GM23338 (cell line): Measurements from ENCODE around the gene FLNA. TPM values are rescaled to one million over a fixed set of nuclear protein-coding genes. Genes with fewer than 3 reads are reported as not detected.

ENCODE experiments used
- ATAC-seq: fragments of 200-7000 bp; cut with Tn5 transposase; 3 replicates; pipeline ENCODE4 v1.9.1; 2020
- DNase-seq: peaks from one replicate; pipeline ENCODE4 v3.0.0-alpha.2; 2015; ENCODE audit warnings: low spot score
- H2AFZ ChIP-seq: fragments of 200-600 bp; sonication (generic); 2 replicates; pipeline ENCODE4 v1.8.0; 2016; ENCODE audit warnings: antibody characterized with exemption, mild to moderate bottlenecking, moderate library complexity
- H3F3A ChIP-seq: fragments of 200-600 bp; sonication (generic); replicated peaks from 2 replicates; pipeline ENCODE4 v1.8.0; 2017; ENCODE audit warnings: antibody characterized with exemption, mixed run types, low read depth
- H3K27ac ChIP-seq: fragments of 200-600 bp; sonication (generic); 2 replicates; pipeline ENCODE4 v1.6.1; 2016; ENCODE audit warnings: low read depth
- H3K27me3 ChIP-seq: fragments of 200-600 bp; sonication (generic); 2 replicates; pipeline ENCODE4 v1.8.0; 2016; ENCODE audit warnings: mild to moderate bottlenecking, mixed run types, moderate library complexity; ENCODE audit not compliant: insufficient read depth
- H3K36me3 ChIP-seq: fragments of 200-600 bp; sonication (generic); 2 replicates; pipeline ENCODE4 v1.8.0; 2016; ENCODE audit warnings: mild to moderate bottlenecking; ENCODE audit not compliant: insufficient read depth
- H3K4me1 ChIP-seq: fragments of 200-600 bp; sonication (generic); 2 replicates; pipeline ENCODE4 v1.8.0; 2016; ENCODE audit warnings: mild to moderate bottlenecking, moderate library complexity; ENCODE audit not compliant: insufficient read depth
- H3K4me2 ChIP-seq: fragments of 200-600 bp; sonication (generic); 2 replicates; pipeline ENCODE4 v1.7.1; 2017; ENCODE audit warnings: mixed run types
- H3K4me3 ChIP-seq: fragments of 200-600 bp; sonication (generic); 2 replicates; pipeline ENCODE4 v1.6.1; 2016; ENCODE audit warnings: mixed run types
- H3K79me2 ChIP-seq: fragments of 200-600 bp; sonication (generic); replicated peaks from 2 replicates; pipeline ENCODE4 v1.8.0; 2017; ENCODE audit warnings: mild to moderate bottlenecking; ENCODE audit not compliant: insufficient read depth
- H3K9me2 ChIP-seq: fragments of 200-600 bp; sonication (generic); 2 replicates; pipeline ENCODE4 v1.8.0; 2017; ENCODE audit not compliant: insufficient read depth
- H4K20me1 ChIP-seq: fragments of 200-600 bp; sonication (generic); replicated peaks from 2 replicates; pipeline ENCODE4 v1.8.0; 2017; ENCODE audit warnings: mild to moderate bottlenecking; ENCODE audit not compliant: insufficient read depth
- H3K27ac Mint-ChIP-seq: 2 replicates; pipeline ENCODE4 v1.8.0; 2020; ENCODE audit warnings: inconsistent platforms, mild to moderate bottlenecking, moderate library complexity, mixed read lengths
- H3K27me3 Mint-ChIP-seq: 3 replicates; pipeline ENCODE4 v1.8.0; 2022; ENCODE audit warnings: low read depth, mild to moderate bottlenecking, moderate library complexity, mixed read lengths, inconsistent platforms; ENCODE audit not compliant: insufficient read depth, poor library complexity
- H3K36me3 Mint-ChIP-seq: 3 replicates; pipeline ENCODE4 v1.8.0; 2021; ENCODE audit warnings: low read depth, mild to moderate bottlenecking, inconsistent platforms, moderate library complexity, mixed read lengths
- H3K4me1 Mint-ChIP-seq: 3 replicates; pipeline ENCODE4 v1.8.0; 2020; ENCODE audit warnings: mild to moderate bottlenecking, inconsistent platforms, mixed read lengths
- H3K4me3 Mint-ChIP-seq: 3 replicates; pipeline ENCODE4 v1.8.0; 2021; ENCODE audit warnings: moderate library complexity, mild to moderate bottlenecking, inconsistent platforms, mixed read lengths
- H3K9me3 Mint-ChIP-seq: 3 replicates; pipeline ENCODE4 v1.8.0; 2020; ENCODE audit warnings: moderate library complexity, mild to moderate bottlenecking, inconsistent platforms, mixed read lengths
- CREB1 ChIP-seq: fragments of 250-450 bp; sonication (Bioruptor Pico); IDR thresholded peaks from 2 replicates; pipeline ENCODE4 v1.5.0; 2020; ENCODE audit warnings: low read depth, mild to moderate bottlenecking, moderate library complexity
- CTCF ChIP-seq, 2 experiments: fragments of 200-600 bp in 1 of 2; sonication (generic) in 1 of 2; conservative IDR thresholded peaks; 2 replicates each; pipeline versions ENCODE4 v1.5.1 to v1.6.1; 2016 to 2017; ENCODE audit warnings: antibody characterized with exemption in 2 of 2, low read depth in 2 of 2, mild to moderate bottlenecking in 2 of 2, moderate library complexity in 1 of 2
- ETS1 ChIP-seq: IDR thresholded peaks from 2 replicates; pipeline ENCODE4 v1.6.1; 2016; ENCODE audit warnings: antibody characterized with exemption
- EZH2phosphoT487 ChIP-seq: fragments of 200-600 bp; sonication (generic); IDR thresholded peaks from one replicate; pipeline ENCODE4 v1.8.1; 2018; ENCODE audit warnings: antibody characterized with exemption; ENCODE audit not compliant: unreplicated experiment
- JUNB ChIP-seq: IDR thresholded peaks from one replicate; pipeline ENCODE4 v1.6.1; 2016; ENCODE audit warnings: antibody characterized with exemption; ENCODE audit not compliant: unreplicated experiment
- POLR2AphosphoS5 ChIP-seq: IDR thresholded peaks from 2 replicates; pipeline ENCODE4 v1.6.1; 2016; ENCODE audit warnings: antibody characterized with exemption, low read depth
- REST ChIP-seq: IDR thresholded peaks from one replicate; pipeline ENCODE4 v1.6.1; 2018; ENCODE audit warnings: antibody characterized with exemption; ENCODE audit not compliant: unreplicated experiment
- STAT1 ChIP-seq: IDR thresholded peaks from one replicate; pipeline ENCODE4 v1.6.1; 2016; ENCODE audit warnings: antibody characterized with exemption; ENCODE audit not compliant: unreplicated experiment
- ZNF331 ChIP-seq: fragments of 250-450 bp; sonication (Bioruptor Pico); IDR thresholded peaks from 2 replicates; pipeline ENCODE4 v1.5.0; 2020; ENCODE audit warnings: low read depth, mild to moderate bottlenecking, moderate library complexity
- ZNF462 ChIP-seq: fragments of 250-450 bp; sonication (Bioruptor Pico); IDR thresholded peaks from 2 replicates; pipeline ENCODE4 v1.5.0; 2020; ENCODE audit warnings: mild to moderate bottlenecking, moderate library complexity
- polyA plus RNA-seq: library from polyadenylated mRNA; unstranded; fragments of >200 nt; fragmentation: Nextera tagmentation; extraction: Ambion mirVana; gene quantifications from 2 replicates; pipeline ENCODE4 v1.2.1, GENCODE V29; 2016
- total RNA-seq: library from RNA; depleted of rRNA; stranded (reverse); fragments of >200 nt; shearing (Covaris generic); gene quantifications from 2 replicates; pipeline ENCODE4 v1.2.3, GENCODE V29; 2014

Gene FLNA
- total and polyA plus RNA-seq, 2 experiments from 2014 or later: 579 to 1,445 TPM

- Mint-ChIP-seq H3K9me3 (no peaks in the 10 kb centered on the region; the same call in 2 of the 3 replicates), H3K4me1 (no peaks in the 10 kb centered on the region; the same call in 2 of the 3 replicates), H3K4me3 (no peak overlapping the region), H3K27ac (no peak overlapping the region), H3K36me3 (peaks cover 79% of the 10 kb centered on the region), H3K27me3 (peaks cover 12% of the 10 kb centered on the region)
- H3K4me1 ChIP-seq: no peaks in the 10 kb centered on the region
- ATAC-seq (no peak), DNase-seq (no peak)
- peaks cover 6% of the 10 kb centered on the region; the same call in 1 of the 2 replicates for H3K79me2 ChIP-seq
- H3K9me2 ChIP-seq: no peaks in the 10 kb centered on the region
- no peaks in the 10 kb centered on the region for H4K20me1 ChIP-seq
- no peak overlapping the region for H3K27ac ChIP-seq
- H3K36me3 ChIP-seq: peaks cover 20% of the 10 kb centered on the region
- H3K27me3 ChIP-seq: no peaks in the 10 kb centered on the region
- no peaks in the 10 kb centered on the region for H3F3A ChIP-seq
- no peak overlapping the region for H2AFZ ChIP-seq
- H3K4me2 ChIP-seq: no peak overlapping the region
- no peak overlapping the region for H3K4me3 ChIP-seq
- TF ChIP-seq POLR2AphosphoS5: no peak
- TF ChIP-seq CTCF (conservative IDR thresholded peaks at IDR 0.05; ENCODE audit: low read depth in 2 of 2): no peak
- no peak for TF ChIP-seq ZNF331 (CRISPR knock-in tag)
- TF ChIP-seq STAT1: no peak
- no peak for TF ChIP-seq EZH2phosphoT487
- TF ChIP-seq CREB1 (CRISPR knock-in tag): no peak
- no peak for TF ChIP-seq ETS1
- no peak for TF ChIP-seq REST
- TF ChIP-seq ZNF462: no peak
- TF ChIP-seq JUNB: no peak
These were observed 14.2 kb downstream of the FLNA start for GRCh38 chrX:154360155-154360713.
